Ishikawa (cell line): Measurements from ENCODE around the gene RHBDD1.

Experiments used
- CEBPB ChIP-seq: IDR thresholded peaks from 2 replicates; pipeline ENCODE4 v1.6.1; 2012
- CREB1 ChIP-seq: IDR thresholded peaks from 2 replicates; pipeline ENCODE4 v1.6.1; 2012; ENCODE audit warnings: low read depth
- EGR1 ChIP-seq: IDR thresholded peaks from 2 replicates; pipeline ENCODE4 v1.6.1; 2012
- EP300 ChIP-seq: IDR thresholded peaks from 2 replicates; pipeline ENCODE4 v1.6.1; 2012; ENCODE audit warnings: borderline replicate concordance
- FOXM1 ChIP-seq: IDR thresholded peaks from 2 replicates; pipeline ENCODE4 v1.6.1; 2012; ENCODE audit warnings: low read depth, borderline replicate concordance
- RAD21 ChIP-seq: IDR thresholded peaks from 2 replicates; pipeline ENCODE4 v1.6.1; 2012; ENCODE audit warnings: low read depth
- TEAD4 ChIP-seq: IDR thresholded peaks from 2 replicates; pipeline ENCODE4 v1.6.1; 2012
- YY1 ChIP-seq: IDR thresholded peaks from 2 replicates; pipeline ENCODE4 v1.6.1; 2012; ENCODE audit warnings: low read depth
- TF ChIP-seq, protein P1 (sequence below): IDR thresholded peaks from 2 replicates; pipeline ENCODE4 v1.6.1; 2012; ENCODE audit warnings: low read depth, mild to moderate bottlenecking
- TF ChIP-seq, protein P2 (sequence below): IDR thresholded peaks from 2 replicates; pipeline ENCODE4 v1.6.1; 2012

DNA sequence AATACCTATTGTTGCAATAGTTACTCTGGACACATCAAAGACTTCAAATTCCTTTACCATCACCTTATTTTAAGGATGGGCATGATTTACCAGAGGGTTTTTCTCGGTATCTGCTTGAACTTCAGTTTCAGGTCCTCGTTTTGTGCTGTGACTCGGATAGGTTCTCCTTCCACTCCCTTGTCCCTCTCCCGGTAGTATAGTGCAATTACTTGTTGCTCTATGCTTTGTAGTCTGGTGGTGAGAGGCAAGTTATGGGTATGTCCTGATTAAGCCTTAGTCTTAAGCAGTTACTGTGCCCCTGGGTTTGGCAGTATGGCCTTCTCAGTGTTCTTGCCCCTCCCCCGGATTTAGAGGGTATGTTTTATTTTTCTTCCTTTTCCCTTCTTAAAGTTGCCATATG lies 96.6 kb downstream of the RHBDD1 start:
- no peak for TF ChIP-seq RAD21
- TF ChIP-seq CREB1: no peak
- TF ChIP-seq EP300: no peak
- TF ChIP-seq TEAD4: no peak
- TF ChIP-seq, protein P1, sequence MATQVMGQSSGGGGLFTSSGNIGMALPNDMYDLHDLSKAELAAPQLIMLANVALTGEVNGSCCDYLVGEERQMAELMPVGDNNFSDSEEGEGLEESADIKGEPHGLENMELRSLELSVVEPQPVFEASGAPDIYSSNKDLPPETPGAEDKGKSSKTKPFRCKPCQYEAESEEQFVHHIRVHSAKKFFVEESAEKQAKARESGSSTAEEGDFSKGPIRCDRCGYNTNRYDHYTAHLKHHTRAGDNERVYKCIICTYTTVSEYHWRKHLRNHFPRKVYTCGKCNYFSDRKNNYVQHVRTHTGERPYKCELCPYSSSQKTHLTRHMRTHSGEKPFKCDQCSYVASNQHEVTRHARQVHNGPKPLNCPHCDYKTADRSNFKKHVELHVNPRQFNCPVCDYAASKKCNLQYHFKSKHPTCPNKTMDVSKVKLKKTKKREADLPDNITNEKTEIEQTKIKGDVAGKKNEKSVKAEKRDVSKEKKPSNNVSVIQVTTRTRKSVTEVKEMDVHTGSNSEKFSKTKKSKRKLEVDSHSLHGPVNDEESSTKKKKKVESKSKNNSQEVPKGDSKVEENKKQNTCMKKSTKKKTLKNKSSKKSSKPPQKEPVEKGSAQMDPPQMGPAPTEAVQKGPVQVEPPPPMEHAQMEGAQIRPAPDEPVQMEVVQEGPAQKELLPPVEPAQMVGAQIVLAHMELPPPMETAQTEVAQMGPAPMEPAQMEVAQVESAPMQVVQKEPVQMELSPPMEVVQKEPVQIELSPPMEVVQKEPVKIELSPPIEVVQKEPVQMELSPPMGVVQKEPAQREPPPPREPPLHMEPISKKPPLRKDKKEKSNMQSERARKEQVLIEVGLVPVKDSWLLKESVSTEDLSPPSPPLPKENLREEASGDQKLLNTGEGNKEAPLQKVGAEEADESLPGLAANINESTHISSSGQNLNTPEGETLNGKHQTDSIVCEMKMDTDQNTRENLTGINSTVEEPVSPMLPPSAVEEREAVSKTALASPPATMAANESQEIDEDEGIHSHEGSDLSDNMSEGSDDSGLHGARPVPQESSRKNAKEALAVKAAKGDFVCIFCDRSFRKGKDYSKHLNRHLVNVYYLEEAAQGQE: no peak
- TF ChIP-seq FOXM1: no peak
- no peak for TF ChIP-seq YY1
- no peak for TF ChIP-seq EGR1
- TF ChIP-seq, protein P2, sequence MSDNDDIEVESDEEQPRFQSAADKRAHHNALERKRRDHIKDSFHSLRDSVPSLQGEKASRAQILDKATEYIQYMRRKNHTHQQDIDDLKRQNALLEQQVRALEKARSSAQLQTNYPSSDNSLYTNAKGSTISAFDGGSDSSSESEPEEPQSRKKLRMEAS: no peak
- TF ChIP-seq CEBPB: no peak
